GM12865 (cell line): ENCODE measurements around the gene DNAJC1.

ENCODE experiments used
- DNase-seq: peaks from one replicate; pipeline ENCODE4 v3.0.0; 2010; ENCODE audit warnings: low read depth
- H3K4me3 ChIP-seq: 2 replicates; pipeline ENCODE4 v1.5.1; 2011; ENCODE audit warnings: mild to moderate bottlenecking, low read depth, low read length, control low read depth
- CTCF ChIP-seq: IDR thresholded peaks from 2 replicates; pipeline ENCODE4 v1.5.1; 2011; ENCODE audit warnings: low read length, control low read depth, low read depth, inconsistent platforms; ENCODE audit not compliant: insufficient read depth; ENCODE audit errors: missing control alignments

Gene DNAJC1

GRCh38 chr10:21758239-21758638, 245.3 kb downstream of the DNAJC1 start:
- no peak for TF ChIP-seq CTCF
- no peak overlapping the region for H3K4me3 ChIP-seq
- DNase-seq: no peak

GRCh38 chr10:21757185-21757901, 246.2 kb downstream of the DNAJC1 start:
- no peak for TF ChIP-seq CTCF
- no peak overlapping the region for H3K4me3 ChIP-seq
- no peak for DNase-seq

GRCh38 chr10:21756707-21757106, 246.8 kb downstream of the DNAJC1 start:
- no peak overlapping the region for H3K4me3 ChIP-seq
- no peak for DNase-seq
- no peak for TF ChIP-seq CTCF

- no peak for DNase-seq
- no peak overlapping the region for H3K4me3 ChIP-seq
- TF ChIP-seq CTCF: no peak
Measured at GRCh38 chr10:21754410-21755011, 249.0 kb downstream of the DNAJC1 start.

GRCh38 chr10:21753497-21754270, 249.8 kb downstream of the DNAJC1 start:
- H3K4me3 ChIP-seq: no peak overlapping the region
- no peak for TF ChIP-seq CTCF
- no peak for DNase-seq

- no peak for TF ChIP-seq CTCF
- no peak for DNase-seq
- H3K4me3 ChIP-seq: no peak overlapping the region
Measured at GRCh38 chr10:21751341-21752310, 251.9 kb downstream of the DNAJC1 start.
